Measurements from ENCODE around the gene TASOR2. TPM values are rescaled to one million over a fixed set of nuclear protein-coding genes. Genes with fewer than 3 reads are reported as not detected.

TASOR2 gene
- polyA plus RNA-seq (2011; rRNA removed) (37.5 and 54.1 TPM in 2 replicates), polyA minus RNA-seq (2011; rRNA and poly(A)+ RNA removed) (44.6 and 67.4 TPM in 2 replicates)

GRCh38 chr10:5684318-5684970, at the start of gene TASOR2:
TSS of gene TASOR2 (plus strand) at chr10:5684838. CDS start at chr10:5720643, 35,805 bp downstream.
- POLR2A ChIA-PET = interaction anchor here (0.5 to 1.0 kb wide), 3 partner anchors 120 to 169 kb away, joined by 5 to 10 read pairs (median 5); partner anchors contain the start of gene GDI2
- Histone ChIP-seq H3K27ac (ENCODE audit: low read depth, low read length) (peak within 1 kb of the TSS; percentile 47), H3K9me3 (ENCODE audit: control insufficient read depth, insufficient read depth, low read length) (no peaks in the 10 kb centered on the region), H3K4me3 (ENCODE audit: low read depth, low read length) (peak within 1 kb of the TSS; percentile 94), H3K27me3 (ENCODE audit: control insufficient read depth, insufficient read depth, low read length) (no peaks in the 10 kb centered on the region)
- TF ChIP-seq, protein P1, sequence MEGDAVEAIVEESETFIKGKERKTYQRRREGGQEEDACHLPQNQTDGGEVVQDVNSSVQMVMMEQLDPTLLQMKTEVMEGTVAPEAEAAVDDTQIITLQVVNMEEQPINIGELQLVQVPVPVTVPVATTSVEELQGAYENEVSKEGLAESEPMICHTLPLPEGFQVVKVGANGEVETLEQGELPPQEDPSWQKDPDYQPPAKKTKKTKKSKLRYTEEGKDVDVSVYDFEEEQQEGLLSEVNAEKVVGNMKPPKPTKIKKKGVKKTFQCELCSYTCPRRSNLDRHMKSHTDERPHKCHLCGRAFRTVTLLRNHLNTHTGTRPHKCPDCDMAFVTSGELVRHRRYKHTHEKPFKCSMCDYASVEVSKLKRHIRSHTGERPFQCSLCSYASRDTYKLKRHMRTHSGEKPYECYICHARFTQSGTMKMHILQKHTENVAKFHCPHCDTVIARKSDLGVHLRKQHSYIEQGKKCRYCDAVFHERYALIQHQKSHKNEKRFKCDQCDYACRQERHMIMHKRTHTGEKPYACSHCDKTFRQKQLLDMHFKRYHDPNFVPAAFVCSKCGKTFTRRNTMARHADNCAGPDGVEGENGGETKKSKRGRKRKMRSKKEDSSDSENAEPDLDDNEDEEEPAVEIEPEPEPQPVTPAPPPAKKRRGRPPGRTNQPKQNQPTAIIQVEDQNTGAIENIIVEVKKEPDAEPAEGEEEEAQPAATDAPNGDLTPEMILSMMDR (IDR thresholded peaks at IDR 0.05; ENCODE audit: low read depth, low read length) = no peak
- CTCF ChIA-PET = interaction anchor here (0.6 to 2.1 kb wide), 2 partner anchors 8 to 62 kb away, joined by 5 read pairs; no protein-coding TSS in a partner anchor
- DNase-seq (ENCODE audit: low read depth, low spot score) = peak; percentile 94

DNA sequence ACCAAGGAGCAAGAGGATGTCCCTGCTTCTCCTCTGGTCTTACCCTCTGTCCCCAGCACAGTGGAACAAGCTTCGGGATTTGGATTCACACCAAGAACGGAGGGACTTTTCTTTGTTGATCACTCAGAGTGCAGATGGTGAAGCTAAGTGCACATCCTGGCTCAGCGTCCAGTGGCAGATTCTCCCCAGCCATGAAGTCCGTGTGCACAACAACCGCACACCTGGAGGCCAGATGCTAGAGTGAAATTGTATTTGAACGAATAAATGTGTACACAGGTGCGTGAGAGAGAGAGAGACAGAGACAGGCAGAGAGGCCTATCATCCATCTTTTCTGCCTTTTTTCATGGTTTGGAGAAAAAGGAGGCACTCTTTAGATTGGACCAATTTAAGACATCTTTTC, 49.7 kb upstream of the TASOR2 start:
- CTCF ChIA-PET = interaction anchor here (0.5 to 1.1 kb wide), 2 partner anchors 52 to 193 kb away, joined by 3 to 11 read pairs; no protein-coding TSS in a partner anchor
- POLR2A ChIA-PET = no interaction called here
- TF ChIP-seq, protein P1 (IDR thresholded peaks at IDR 0.05; ENCODE audit: low read depth, low read length) = no peak
- DNase-seq (ENCODE audit: low read depth, low spot score) = no peak
- Histone ChIP-seq H3K4me3 (ENCODE audit: low read depth, low read length) (no peak overlapping the region), H3K27ac (ENCODE audit: low read depth, low read length) (no peak overlapping the region), H3K9me3 (ENCODE audit: control insufficient read depth, insufficient read depth, low read length) (no peaks in the 10 kb centered on the region), H3K27me3 (ENCODE audit: control insufficient read depth, insufficient read depth, low read length) (no peaks in the 10 kb centered on the region)

GRCh38 chr10:5638494-5638893, 46.1 kb upstream of the TASOR2 start:
- Histone ChIP-seq H3K27ac (ENCODE audit: low read depth, low read length) (no peak overlapping the region), H3K4me3 (ENCODE audit: low read depth, low read length) (no peak overlapping the region), H3K9me3 (ENCODE audit: control insufficient read depth, insufficient read depth, low read length) (no peaks in the 10 kb centered on the region; the same call in 1 of the 2 replicates), H3K27me3 (ENCODE audit: control insufficient read depth, insufficient read depth, low read length) (no peaks in the 10 kb centered on the region)
- POLR2A ChIA-PET = no interaction called here
- CTCF ChIA-PET = interaction anchor here (1.3 kb wide), 1 partner anchor 9 kb away, joined by 5 read pairs; no protein-coding TSS in a partner anchor
- DNase-seq (ENCODE audit: low read depth, low spot score) = no peak
- TF ChIP-seq, protein P1 (IDR thresholded peaks at IDR 0.05; ENCODE audit: low read depth, low read length) = no peak

DNA sequence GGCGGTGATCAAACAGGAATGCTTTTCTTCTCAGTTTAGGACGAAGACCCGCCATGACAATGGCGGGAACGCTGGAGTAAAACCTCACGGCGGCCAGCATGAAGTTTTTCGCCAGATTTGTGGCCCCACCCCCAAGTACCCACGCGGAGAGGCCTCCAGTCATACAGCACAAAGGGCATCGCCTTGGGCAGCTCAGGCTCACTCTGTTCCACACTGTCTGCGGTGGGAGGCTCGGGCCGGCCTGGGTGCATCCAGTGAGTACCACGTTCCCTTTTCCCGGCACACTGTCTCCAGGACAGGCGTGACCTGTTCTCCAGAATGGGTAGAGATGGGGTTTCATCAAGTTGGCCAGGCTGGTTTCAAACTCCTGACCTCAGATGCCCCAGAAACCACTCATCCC, 45.6 kb upstream of the TASOR2 start:
- no peak for DNase-seq (ENCODE audit: low read depth, low spot score)
- POLR2A ChIA-PET = no interaction called here
- H3K4me3 ChIP-seq (ENCODE audit: low read depth, low read length) = no peak overlapping the region
- H3K27ac ChIP-seq (ENCODE audit: low read depth, low read length) = no peak overlapping the region
- TF ChIP-seq, protein P1 (IDR thresholded peaks at IDR 0.05; ENCODE audit: low read depth, low read length) = no peak
- H3K27me3 ChIP-seq (ENCODE audit: control insufficient read depth, insufficient read depth, low read length) = no peaks in the 10 kb centered on the region
- CTCF ChIA-PET = no interaction called here
- H3K9me3 ChIP-seq (ENCODE audit: control insufficient read depth, insufficient read depth, low read length) = no peaks in the 10 kb centered on the region; the same call in 1 of the 2 replicates

- H3K27me3 ChIP-seq (ENCODE audit: control insufficient read depth, insufficient read depth, low read length) = no peaks in the 10 kb centered on the region
- no peak overlapping the region for H3K4me3 ChIP-seq (ENCODE audit: low read depth, low read length)
- no peak for DNase-seq (ENCODE audit: low read depth, low spot score)
- TF ChIP-seq, protein P1 (IDR thresholded peaks at IDR 0.05; ENCODE audit: low read depth, low read length) = no peak
- ChIA-PET CTCF (no interaction called here), POLR2A (no interaction called here)
- no peak overlapping the region for H3K27ac ChIP-seq (ENCODE audit: low read depth, low read length)
- no peaks in the 10 kb centered on the region; the same call in 1 of the 2 replicates for H3K9me3 ChIP-seq (ENCODE audit: control insufficient read depth, insufficient read depth, low read length)
Observed at GRCh38 chr10:5640036-5640435, 44.6 kb upstream of the TASOR2 start.

All from AG04450 (cell line).